ENCODE measurements around the gene CRYBG2. TPM values are rescaled to one million over a fixed set of nuclear protein-coding genes. Genes with fewer than 3 reads are reported as not detected.

The CRYBG2 gene
- total RNA-seq, 1 donor from 2014 or later = 0.27 TPM

- ATAC-seq (ENCODE audit: low read depth) = no peak
- Mint-ChIP-seq H3K27ac (no peak overlapping the region), H3K36me3 (ENCODE audit: low read depth) (no peaks in the 10 kb centered on the region), H3K4me3 (no peak overlapping the region), H3K9me3 (no peaks in the 10 kb centered on the region), H3K27me3 (peaks cover 18% of the 10 kb centered on the region), H3K4me1 (peaks cover 7% of the 10 kb centered on the region)
- ChIA-PET CTCF (no interaction called here), POLR2A (no interaction called here)
- DNase-seq = no peak
- intact Hi-C loops (cut with micrococcal nuclease) = no loop called here
- TF ChIP-seq CTCF (IDR thresholded peaks at IDR 0.05) = no peak
Observed at GRCh38 chr1:26368486-26368885, 14.6 kb upstream of the CRYBG2 start.

- POLR2A ChIA-PET = no interaction called here
- Mint-ChIP-seq H3K4me3 (no peak overlapping the region), H3K4me1 (peaks cover 5% of the 10 kb centered on the region), H3K27ac (no peak overlapping the region), H3K9me3 (no peaks in the 10 kb centered on the region), H3K27me3 (peaks cover 18% of the 10 kb centered on the region), H3K36me3 (ENCODE audit: low read depth) (no peaks in the 10 kb centered on the region)
- CTCF ChIA-PET = no interaction called here
- DNase-seq (no peak), ATAC-seq (ENCODE audit: low read depth) (no peak)
- intact Hi-C loops (cut with micrococcal nuclease) = no loop called here
- no peak for TF ChIP-seq CTCF (IDR thresholded peaks at IDR 0.05)
Observed at GRCh38 chr1:26368006-26368405, 14.1 kb upstream of the CRYBG2 start.

GRCh38 chr1:26367441-26367840 lies 13.5 kb upstream of the CRYBG2 start:
- CTCF ChIA-PET = no interaction called here
- intact Hi-C loops (cut with micrococcal nuclease) = no loop called here
- Mint-ChIP-seq H3K27me3 (peaks cover 18% of the 10 kb centered on the region), H3K36me3 (ENCODE audit: low read depth) (no peaks in the 10 kb centered on the region), H3K4me1 (peaks cover 5% of the 10 kb centered on the region), H3K27ac (no peak overlapping the region), H3K9me3 (no peaks in the 10 kb centered on the region), H3K4me3 (no peak overlapping the region)
- DNase-seq = no peak
- TF ChIP-seq CTCF (IDR thresholded peaks at IDR 0.05) = no peak
- POLR2A ChIA-PET = no interaction called here
- no peak for ATAC-seq (ENCODE audit: low read depth)

- H3K27me3 Mint-ChIP-seq = peaks cover 24% of the 10 kb centered on the region
- no peak for ATAC-seq (ENCODE audit: low read depth)
- TF ChIP-seq CTCF (IDR thresholded peaks at IDR 0.05) = no peak
- CTCF ChIA-PET = interaction anchor here (1.0 to 3.5 kb wide), 7 partner anchors 13 to 195 kb away, joined by 3 to 26 read pairs (median 6); partner anchors contain the start of genes CEP85 and ZNF593
- H3K36me3 Mint-ChIP-seq (ENCODE audit: low read depth) = no peaks in the 10 kb centered on the region
- peaks cover 22% of the 10 kb centered on the region for H3K4me1 Mint-ChIP-seq
- no peak overlapping the region for H3K4me3 Mint-ChIP-seq
- intact Hi-C loops (cut with micrococcal nuclease) = loop anchor here (1.0 kb wide), 1 partner anchor 175 kb away; the partner anchor contains the start of gene CATSPER4
- no peak for DNase-seq
- POLR2A ChIA-PET = no interaction called here
- no peak overlapping the region for H3K27ac Mint-ChIP-seq
- H3K9me3 Mint-ChIP-seq = no peaks in the 10 kb centered on the region
Observed at GRCh38 chr1:26364956-26365355, 11.0 kb upstream of the CRYBG2 start.

GRCh38 chr1:26363549-26364448 lies 9.9 kb upstream of the CRYBG2 start:
- Mint-ChIP-seq H3K4me3 (no peak overlapping the region), H3K27ac (no peak overlapping the region), H3K36me3 (ENCODE audit: low read depth) (no peaks in the 10 kb centered on the region), H3K27me3 (peaks cover 24% of the 10 kb centered on the region), H3K9me3 (no peaks in the 10 kb centered on the region), H3K4me1 (peaks cover 27% of the 10 kb centered on the region)
- ATAC-seq (ENCODE audit: low read depth) = peak; percentile 72
- peak; percentile 90 for TF ChIP-seq CTCF (IDR thresholded peaks at IDR 0.05)
- intact Hi-C loops (cut with micrococcal nuclease) = loop anchor here (1.0 kb wide), 5 partner anchors 42 to 258 kb away; partner anchors contain the start of genes CATSPER4 and ZNF593
- POLR2A ChIA-PET = interaction anchor here (0.5 to 0.6 kb wide), 2 partner anchors 20 to 103 kb away, joined by 3 to 4 read pairs; no protein-coding TSS in a partner anchor
- DNase-seq = peak; percentile 81
- CTCF ChIA-PET = interaction anchor here (0.7 to 3.5 kb wide), 11 partner anchors 10 to 194 kb away, joined by 3 to 26 read pairs (median 5); partner anchors contain the start of genes CEP85 and ZNF593

Measured in activated B cell treated with CpG ODN at 0.5 μM for 24 hours (primary cell).